ENCODE results near the gene ATP2C2. TPM values are rescaled to one million over a fixed set of nuclear protein-coding genes. Genes with fewer than 3 reads are reported as not detected.

Gene ATP2C2
- total and polyA plus RNA-seq, 7 donors: 0.03 to 0.06 TPM; not detected in 5

- Histone ChIP-seq H3K9me3 (peaks cover 12% of the 10 kb centered on the region), H3K27ac (no peak overlapping the region), H3K36me3 (ENCODE audit: insufficient read depth in 1 of 2, low read depth in 1 of 2) (peaks cover 0 to 8% of the 10 kb centered on the region in 2 donors), H3K27me3 (ENCODE audit: insufficient read depth in 3 of 3, low read length in 2 of 3) (no peaks in the 10 kb centered on the region), H3K4me1 (no peaks in the 10 kb centered on the region), H3K4me3 (no peak overlapping the region)
- WGBS, 3 donors: 80 to 87% (median 86%) methylated on average over 6 to 7 of the region's 7 CpGs
- intact Hi-C loops (cut with DNase I): no loop called here
- no peak for ATAC-seq
- no peak for DNase-seq
- TF ChIP-seq CTCF (IDR thresholded peaks at IDR 0.05): no peak
Measured at GRCh38 chr16:84463221-84463620, 94.9 kb downstream of the ATP2C2 start.

- Histone ChIP-seq H3K4me3 (no peak overlapping the region), H3K36me3 (ENCODE audit: insufficient read depth in 1 of 2, low read depth in 1 of 2) (peaks cover 0 to 8% of the 10 kb centered on the region in 2 donors), H3K27ac (no peak overlapping the region), H3K9me3 (peaks cover 12% of the 10 kb centered on the region), H3K27me3 (ENCODE audit: insufficient read depth in 3 of 3, low read length in 2 of 3) (no peaks in the 10 kb centered on the region), H3K4me1 (no peaks in the 10 kb centered on the region)
- DNase-seq (no peak), ATAC-seq (no peak)
- 70 to 76% (median 71%) methylated on average over 6 of the region's 6 CpGs for WGBS, 3 donors
- intact Hi-C loops (cut with DNase I): no loop called here
- no peak for TF ChIP-seq CTCF (IDR thresholded peaks at IDR 0.05)
Measured at GRCh38 chr16:84464116-84464515, 95.8 kb downstream of the ATP2C2 start.

- H3K27ac ChIP-seq: no peak overlapping the region
- no peak overlapping the region for H3K4me3 ChIP-seq
- DNase-seq (no peak), ATAC-seq (no peak)
- peaks cover 0 to 8% of the 10 kb centered on the region in 2 donors for H3K36me3 ChIP-seq (ENCODE audit: insufficient read depth in 1 of 2, low read depth in 1 of 2)
- 90 to 94% (median 92%) methylated on average over 6 of the region's 6 CpGs for WGBS, 3 donors
- peaks cover 12% of the 10 kb centered on the region for H3K9me3 ChIP-seq
- intact Hi-C loops (cut with DNase I): no loop called here
- H3K27me3 ChIP-seq (ENCODE audit: insufficient read depth in 3 of 3, low read length in 2 of 3): no peaks in the 10 kb centered on the region
- TF ChIP-seq CTCF (IDR thresholded peaks at IDR 0.05): no peak
- H3K4me1 ChIP-seq: no peaks in the 10 kb centered on the region
Measured at GRCh38 chr16:84465154-84465553, 96.8 kb downstream of the ATP2C2 start.

- 47 to 98% (median 47%) methylated on average over 4 of the region's 4 CpGs for WGBS, 3 donors
- no peaks in the 10 kb centered on the region for H3K27me3 ChIP-seq (ENCODE audit: insufficient read depth in 3 of 3, low read length in 2 of 3)
- no peak overlapping the region for H3K4me3 ChIP-seq
- peaks cover 0 to 8% of the 10 kb centered on the region in 2 donors for H3K36me3 ChIP-seq (ENCODE audit: insufficient read depth in 1 of 2, low read depth in 1 of 2)
- H3K27ac ChIP-seq: no peak overlapping the region
- intact Hi-C loops (cut with DNase I): no loop called here
- peaks cover 12% of the 10 kb centered on the region for H3K9me3 ChIP-seq
- no peaks in the 10 kb centered on the region for H3K4me1 ChIP-seq
- no peak for TF ChIP-seq CTCF (IDR thresholded peaks at IDR 0.05)
- no peak for DNase-seq
- ATAC-seq: no peak
Measured at GRCh38 chr16:84466692-84467091, 98.4 kb downstream of the ATP2C2 start.

GRCh38 chr16:84467256-84467655 is 98.9 kb downstream of the ATP2C2 start:
- TF ChIP-seq CTCF (IDR thresholded peaks at IDR 0.05): no peak
- Histone ChIP-seq H3K9me3 (peaks cover 12% of the 10 kb centered on the region), H3K4me1 (no peaks in the 10 kb centered on the region), H3K4me3 (no peak overlapping the region), H3K27ac (no peak overlapping the region), H3K36me3 (ENCODE audit: insufficient read depth in 1 of 2, low read depth in 1 of 2) (peaks cover 0 to 8% of the 10 kb centered on the region in 2 donors), H3K27me3 (ENCODE audit: insufficient read depth in 3 of 3, low read length in 2 of 3) (no peaks in the 10 kb centered on the region)
- 93 to 100% (median 94%) methylated on average over 1 of the region's 1 CpG for WGBS, 3 donors
- no peak for DNase-seq
- ATAC-seq: no peak
- intact Hi-C loops (cut with DNase I): no loop called here

Measured in psoas muscle (tissue), 8 donors.